ENCODE results near the gene FAM187B. TPM values are rescaled to one million over a fixed set of nuclear protein-coding genes. Genes with fewer than 3 reads are reported as not detected.
"Not testable (repeated sequence)": the region's sequence is repeated elsewhere in the genome, so short reads cannot be mapped to it uniquely, and the experiment has no call there.

Gene FAM187B
- total RNA-seq, 2 experiments from 2014 or later: not detected

GRCh38 chr19:35213663-35214632 lies 14.6 kb downstream of the FAM187B start:
- DNase-seq: peak; percentile 80
- Mint-ChIP-seq H3K4me1 (peaks cover 62% of the 10 kb centered on the region), H3K27me3 (no peaks in the 10 kb centered on the region), H3K4me3 (peak overlapping the region; percentile 51), H3K36me3 (peaks cover 17% of the 10 kb centered on the region), H3K9me3 (peaks cover 12% of the 10 kb centered on the region), H3K27ac (peak overlapping the region; percentile 97)

DNA sequence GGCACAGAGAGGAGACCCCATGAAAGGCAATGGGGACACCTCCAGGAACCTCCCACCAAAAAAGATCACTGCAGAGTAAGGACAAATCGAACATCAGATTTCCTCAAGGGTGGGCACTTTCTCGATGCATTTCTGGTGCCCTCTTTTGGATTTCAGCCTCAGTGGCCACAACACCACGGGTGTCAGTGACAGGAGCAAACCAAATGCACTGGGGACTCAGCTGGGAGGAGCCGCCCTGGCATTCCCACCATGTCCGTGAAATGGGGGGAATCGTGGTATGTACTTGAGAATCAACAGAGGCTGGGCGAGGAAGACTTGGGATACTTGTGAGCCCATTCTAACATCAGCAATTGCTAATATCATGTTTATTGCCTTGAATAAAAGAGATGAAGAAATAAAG lies 16.3 kb downstream of the FAM187B start:
- peak overlapping the region; percentile 54 for H3K4me3 Mint-ChIP-seq
- H3K9me3 Mint-ChIP-seq: peaks cover 17% of the 10 kb centered on the region
- peaks cover 74% of the 10 kb centered on the region for H3K4me1 Mint-ChIP-seq
- no peak for DNase-seq
- peaks cover 14% of the 10 kb centered on the region for H3K36me3 Mint-ChIP-seq
- H3K27ac Mint-ChIP-seq: peak overlapping the region; percentile 97
- H3K27me3 Mint-ChIP-seq: no peaks in the 10 kb centered on the region

GRCh38 chr19:35211545-35212230 lies 16.9 kb downstream of the FAM187B start:
- H3K27me3 Mint-ChIP-seq: no peaks in the 10 kb centered on the region
- DNase-seq: peak; percentile 65
- peak overlapping the region; percentile 54 for H3K4me3 Mint-ChIP-seq
- peak overlapping the region; percentile 97 for H3K27ac Mint-ChIP-seq
- peaks cover 13% of the 10 kb centered on the region for H3K9me3 Mint-ChIP-seq
- peaks cover 74% of the 10 kb centered on the region for H3K4me1 Mint-ChIP-seq
- peaks cover 11% of the 10 kb centered on the region for H3K36me3 Mint-ChIP-seq

- Mint-ChIP-seq H3K27ac (peak overlapping the region; percentile 70), H3K4me3 (no peak overlapping the region), H3K36me3 (peaks cover 9% of the 10 kb centered on the region), H3K4me1 (peaks cover 79% of the 10 kb centered on the region), H3K27me3 (no peaks in the 10 kb centered on the region), H3K9me3 (peaks cover 9% of the 10 kb centered on the region)
- DNase-seq: no peak
Observed at GRCh38 chr19:35209646-35210045, 18.9 kb downstream of the FAM187B start.

DNA sequence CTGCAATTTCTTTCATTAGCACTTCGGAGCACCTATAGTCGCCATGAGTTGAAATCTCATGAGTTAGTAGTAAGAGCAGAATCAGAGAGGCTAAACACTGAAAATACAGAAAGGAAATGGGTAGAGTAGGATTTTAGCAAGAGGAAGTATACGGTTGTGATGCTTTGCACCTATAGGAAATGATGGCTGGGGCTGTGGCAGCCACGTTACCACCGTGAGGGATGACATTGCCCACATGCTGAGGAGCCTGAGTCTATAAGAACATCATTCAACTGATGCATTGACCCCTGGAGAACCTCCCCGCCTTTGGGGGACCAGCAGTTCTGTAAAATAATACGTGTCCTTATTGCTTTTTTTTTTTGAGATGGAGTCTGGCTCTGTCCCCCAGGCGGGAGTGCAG lies 20.4 kb downstream of the FAM187B start:
- H3K36me3 Mint-ChIP-seq: peaks cover 9% of the 10 kb centered on the region
- H3K4me3 Mint-ChIP-seq: no peak overlapping the region
- peaks cover 9% of the 10 kb centered on the region for H3K9me3 Mint-ChIP-seq
- DNase-seq: no peak
- peaks cover 76% of the 10 kb centered on the region for H3K4me1 Mint-ChIP-seq
- peak overlapping the region; percentile 95 for H3K27ac Mint-ChIP-seq
- H3K27me3 Mint-ChIP-seq: no peaks in the 10 kb centered on the region

DNA sequence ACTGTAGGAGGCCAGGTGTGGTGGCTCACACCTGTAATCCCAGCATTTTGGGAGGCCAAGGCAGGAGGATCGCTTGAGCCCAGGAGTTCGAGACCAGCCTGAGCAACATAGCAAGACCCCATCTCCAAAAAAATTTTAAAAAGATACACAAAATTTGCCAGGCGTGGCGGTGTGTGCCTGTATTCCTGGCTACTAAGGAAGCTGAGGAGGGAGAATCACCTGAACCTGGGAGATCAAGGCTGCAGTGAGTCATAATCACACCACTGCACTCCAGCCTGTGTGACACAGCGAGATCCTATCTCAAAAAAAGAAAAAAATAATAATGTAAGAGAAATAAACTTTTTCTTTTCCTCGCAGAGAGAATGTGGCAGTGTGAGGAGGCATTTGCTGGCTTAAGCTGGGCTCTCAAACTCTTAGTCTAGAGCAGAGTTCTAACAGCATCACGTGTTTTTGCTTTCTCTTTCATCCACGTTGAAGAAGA lies 21.1 kb downstream of the FAM187B start:
- H3K4me3 Mint-ChIP-seq: no peak overlapping the region
- H3K27me3 Mint-ChIP-seq: no peaks in the 10 kb centered on the region
- H3K27ac Mint-ChIP-seq: peak overlapping the region; percentile 95
- DNase-seq: no peak
- H3K9me3 Mint-ChIP-seq: peaks cover 9% of the 10 kb centered on the region
- H3K36me3 Mint-ChIP-seq: peaks cover 13% of the 10 kb centered on the region
- peaks cover 76% of the 10 kb centered on the region for H3K4me1 Mint-ChIP-seq

DNA sequence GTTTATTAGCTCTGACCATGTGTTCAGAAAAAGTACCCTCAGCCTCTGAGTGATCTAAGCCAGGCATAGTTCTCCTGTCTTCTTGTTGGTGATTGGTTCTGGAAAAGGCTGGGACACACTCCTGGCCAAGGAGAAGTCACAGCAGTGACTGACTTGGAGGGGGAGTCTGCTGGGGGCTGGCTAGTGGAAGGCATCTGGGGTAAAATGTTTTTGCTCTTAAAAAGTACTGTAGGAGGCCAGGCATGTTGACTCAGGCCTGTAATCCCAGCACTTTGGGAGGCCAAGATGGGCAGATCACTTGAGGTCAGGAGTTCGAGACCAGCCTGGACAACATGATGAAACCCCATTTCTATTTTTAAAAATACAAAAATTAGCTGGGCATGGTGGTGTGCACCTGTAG lies 21.7 kb downstream of the FAM187B start:
- DNase-seq: no peak
- H3K27me3 Mint-ChIP-seq: no peaks in the 10 kb centered on the region

GRCh38 chr19:35206379-35206778 lies 22.2 kb downstream of the FAM187B start:
- H3K27ac Mint-ChIP-seq: peak overlapping the region; percentile 95
- no peaks in the 10 kb centered on the region for H3K27me3 Mint-ChIP-seq
- H3K4me1 Mint-ChIP-seq: peaks cover 72% of the 10 kb centered on the region
- H3K9me3 Mint-ChIP-seq: peaks cover 9% of the 10 kb centered on the region
- peaks cover 6% of the 10 kb centered on the region for H3K36me3 Mint-ChIP-seq
- H3K4me3 Mint-ChIP-seq: peak overlapping the region; percentile 16
- DNase-seq: peak; percentile 49

More for the DNA sequence above, 21.7 kb downstream of the FAM187B start:
- H3K4me1 Mint-ChIP-seq: peaks cover 73% of the 10 kb centered on the region
- peak overlapping the region; percentile 11 for H3K4me3 Mint-ChIP-seq
- peaks cover 9% of the 10 kb centered on the region for H3K9me3 Mint-ChIP-seq
- H3K36me3 Mint-ChIP-seq: peaks cover 10% of the 10 kb centered on the region
- H3K27ac Mint-ChIP-seq: peak overlapping the region; percentile 95

GRCh38 chr19:35205733-35206323 lies 22.7 kb downstream of the FAM187B start:
- no peaks in the 10 kb centered on the region for H3K27me3 Mint-ChIP-seq
- no peak for DNase-seq
- peaks cover 6% of the 10 kb centered on the region for H3K36me3 Mint-ChIP-seq
- H3K4me1 Mint-ChIP-seq: peaks cover 73% of the 10 kb centered on the region
- H3K4me3 Mint-ChIP-seq: peak overlapping the region; percentile 16
- peaks cover 9% of the 10 kb centered on the region for H3K9me3 Mint-ChIP-seq
- H3K27ac Mint-ChIP-seq: peak overlapping the region; percentile 95

DNA sequence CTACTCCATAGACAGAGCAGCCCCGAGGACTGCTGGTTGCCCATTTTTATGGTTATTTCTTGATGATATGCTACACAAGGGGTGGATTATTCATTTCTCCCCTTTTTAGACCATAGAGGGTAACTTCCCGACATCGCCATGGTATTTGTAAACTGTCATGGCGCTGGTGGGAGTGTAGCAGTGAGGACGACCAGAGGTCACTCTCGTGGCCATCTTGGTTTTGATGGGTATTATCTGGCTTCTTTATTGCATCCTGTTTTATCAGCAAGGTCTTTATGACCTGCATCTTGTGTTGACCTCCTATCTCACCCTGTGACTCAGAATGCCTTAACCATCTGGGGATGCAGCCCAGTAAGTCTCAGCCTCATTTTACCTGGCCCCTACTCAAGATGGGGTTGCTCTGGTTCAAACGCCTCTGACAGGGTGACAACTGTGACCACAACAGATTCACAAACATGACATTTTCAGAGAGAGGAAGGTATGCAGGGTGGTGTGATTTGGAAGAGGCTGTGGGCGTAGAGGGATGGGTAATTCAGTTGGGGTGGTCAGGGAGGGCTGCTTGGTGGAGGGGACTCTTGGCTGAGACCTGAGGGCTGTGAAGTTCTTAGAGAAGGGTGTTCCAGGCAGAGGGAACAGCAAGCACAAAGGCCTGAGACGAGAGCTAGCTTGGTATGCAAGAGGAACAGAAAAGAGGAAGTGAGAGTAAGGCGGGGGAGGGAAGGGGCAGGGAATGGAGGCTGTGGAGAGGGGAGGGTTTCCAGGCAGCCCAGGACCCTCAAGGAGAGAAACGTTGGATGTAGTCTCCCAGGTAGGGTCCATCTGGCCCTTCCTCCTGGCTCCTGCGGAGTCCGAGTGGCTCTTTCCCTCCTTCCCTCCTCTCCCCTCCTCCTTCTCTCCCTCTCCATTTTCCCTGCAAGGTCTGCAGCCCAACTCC lies 23.5 kb downstream of the FAM187B start:
- H3K4me1 Mint-ChIP-seq: peaks cover 73% of the 10 kb centered on the region
- peak overlapping the region; percentile 42 for H3K4me3 Mint-ChIP-seq
- H3K9me3 Mint-ChIP-seq: peaks cover 9% of the 10 kb centered on the region
- H3K27me3 Mint-ChIP-seq: no peaks in the 10 kb centered on the region
- H3K27ac Mint-ChIP-seq: peak overlapping the region; percentile 95
- peak; percentile 36 for DNase-seq
- H3K36me3 Mint-ChIP-seq: peaks cover 6% of the 10 kb centered on the region

DNA sequence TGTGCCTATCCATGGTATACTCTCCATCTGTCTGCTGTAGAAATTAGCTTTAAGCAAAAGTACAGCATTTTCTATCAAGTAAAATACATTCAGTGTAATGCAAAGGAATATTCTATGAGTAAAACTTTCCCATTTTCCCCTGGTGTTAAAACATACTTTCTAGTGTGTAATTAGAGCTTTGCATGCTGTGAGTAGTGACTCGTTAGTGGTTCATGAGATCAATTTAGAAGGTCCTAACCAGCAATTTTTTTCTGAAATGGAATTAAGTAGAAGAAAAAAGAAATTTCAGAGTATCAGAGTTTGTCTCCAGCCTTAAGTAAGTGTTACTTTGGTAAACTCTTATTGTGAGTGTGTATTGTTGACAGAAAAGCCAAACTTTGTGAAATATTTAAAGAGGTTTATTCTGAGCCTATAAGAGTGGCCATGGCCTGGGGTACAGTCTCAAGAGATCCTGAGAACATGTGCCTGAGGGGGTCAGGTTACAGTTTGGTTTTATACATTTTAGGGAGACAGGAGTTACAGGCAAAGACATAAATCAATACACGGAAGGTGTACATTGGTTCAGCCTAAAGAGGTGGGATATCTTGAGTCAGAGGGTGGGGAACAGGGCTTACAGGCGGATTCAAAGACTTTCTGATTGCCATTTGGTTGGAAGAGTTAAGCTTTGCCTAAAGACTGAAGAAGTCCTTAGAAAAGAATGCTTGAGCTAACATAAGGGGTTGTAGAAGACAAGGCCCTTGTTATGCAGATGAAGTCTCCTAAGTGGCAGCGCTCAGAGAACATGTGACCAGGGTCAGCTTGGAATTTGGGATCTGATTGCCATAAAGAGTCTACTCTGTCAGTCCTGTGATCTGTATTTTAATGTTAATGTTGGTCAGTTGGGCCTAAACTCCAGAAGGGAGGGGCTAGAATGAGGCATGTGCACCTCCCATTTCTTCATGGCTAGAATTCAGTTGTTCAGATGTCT lies 25.5 kb downstream of the FAM187B start:
- DNase-seq: no peak
- H3K9me3 Mint-ChIP-seq: peaks cover 4% of the 10 kb centered on the region
- H3K27ac Mint-ChIP-seq: peak overlapping the region; percentile 95
- H3K4me3 Mint-ChIP-seq: peak overlapping the region; percentile 32
- H3K36me3 Mint-ChIP-seq: peaks cover 4% of the 10 kb centered on the region
- no peaks in the 10 kb centered on the region for H3K27me3 Mint-ChIP-seq
- peaks cover 62% of the 10 kb centered on the region for H3K4me1 Mint-ChIP-seq

DNA sequence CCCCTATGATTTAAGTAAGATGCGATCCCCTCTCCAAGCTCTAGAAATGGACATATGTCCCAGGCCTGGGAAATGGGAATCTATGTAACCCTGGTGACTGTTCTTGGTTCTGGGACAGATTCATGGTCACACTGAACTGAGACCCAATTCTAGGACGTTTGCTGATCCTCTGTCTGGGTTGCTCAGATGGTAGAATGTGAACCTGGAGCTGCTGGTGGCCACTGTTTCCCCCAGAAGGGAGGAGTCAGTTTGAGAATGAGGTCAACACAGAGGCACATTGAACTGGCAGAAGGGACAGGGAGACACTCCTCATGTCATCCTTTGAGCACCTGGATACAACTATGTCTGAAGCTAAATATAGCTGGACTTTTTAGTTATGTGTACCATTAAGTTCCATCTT lies 29.1 kb downstream of the FAM187B start:
- H3K9me3 Mint-ChIP-seq: no peaks in the 10 kb centered on the region
- no peak overlapping the region for H3K4me3 Mint-ChIP-seq
- no peak for DNase-seq
- H3K27me3 Mint-ChIP-seq: no peaks in the 10 kb centered on the region
- H3K27ac Mint-ChIP-seq: no peak overlapping the region
- H3K36me3 Mint-ChIP-seq: peaks cover 4% of the 10 kb centered on the region
- peaks cover 39% of the 10 kb centered on the region for H3K4me1 Mint-ChIP-seq

DNA sequence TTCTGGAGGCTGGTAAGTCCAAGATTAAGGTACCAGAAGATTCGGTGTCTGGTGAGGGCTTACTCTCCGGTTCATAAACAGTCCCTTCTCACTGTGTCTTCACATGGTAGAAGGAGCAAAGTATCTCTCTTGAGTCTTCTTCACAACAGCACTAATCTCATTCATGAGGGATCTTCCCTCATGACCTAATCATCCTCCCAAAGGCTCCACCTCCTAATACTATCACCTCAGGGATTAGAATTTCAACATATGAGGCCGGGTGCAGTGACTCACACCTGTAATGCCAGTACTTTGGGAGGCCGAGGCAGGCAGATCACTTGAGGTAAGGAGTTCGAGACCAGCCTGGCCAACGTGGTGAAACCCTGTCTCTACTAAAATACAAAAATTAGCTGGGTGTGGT lies 31.7 kb downstream of the FAM187B start:
- not testable (repeated sequence) for H3K27ac Mint-ChIP-seq, H3K36me3 Mint-ChIP-seq, DNase-seq, H3K4me3 Mint-ChIP-seq, H3K9me3 Mint-ChIP-seq, H3K27me3 Mint-ChIP-seq
- peaks cover 21% of the 10 kb centered on the region for H3K4me1 Mint-ChIP-seq

Data from activated naive CD8-positive, alpha-beta T cell treated with anti-CD3 and anti-CD28 coated beads for 36 hours (primary cell).